Kidney (tissue), 14 donors: ENCODE measurements around the gene KLHDC7A. TPM values are rescaled to one million over a fixed set of nuclear protein-coding genes. Genes with fewer than 3 reads are reported as not detected.
A peak's percentile ranks its signal among the peaks of the same experiment; 100 is the strongest.

Source experiments
- DNase-seq, 5 donors: peaks; one replicate each; pipeline ENCODE4 v3.0.0-alpha.2; 2013 to 2020
- FAIRE-seq: peaks from 2 replicates; lab custom pipeline; 2012; peaks lifted over from hg19 to GRCh38; lab: Jason Lieb, UNC
- H3K27ac ChIP-seq, 2 donors: one replicate each; pipeline ENCODE4 v1.7.0; 2013; ENCODE audit warnings: low read depth in 2 of 2, low read length in 2 of 2, inconsistent platforms in 1 of 2
- H3K27me3 ChIP-seq: one replicate; pipeline ENCODE4 v1.7.1; 2013; ENCODE audit warnings: low read length, inconsistent platforms; ENCODE audit not compliant: control insufficient read depth, insufficient read depth
- H3K36me3 ChIP-seq, 3 donors: one replicate each; pipeline versions ENCODE4 v1.7.0 to v1.7.1; 2013; ENCODE audit warnings: low read length in 3 of 3, control low read depth in 1 of 3, inconsistent platforms in 1 of 3; ENCODE audit not compliant: insufficient read depth in 3 of 3, control insufficient read depth in 2 of 3
- H3K4me1 ChIP-seq, 3 donors: one replicate each; pipeline versions ENCODE4 v1.7.0 to v1.7.1; 2013; ENCODE audit warnings: low read length in 3 of 3, inconsistent platforms in 1 of 3, low read depth in 1 of 3; ENCODE audit not compliant: control insufficient read depth in 2 of 3, insufficient read depth in 2 of 3
- H3K4me3 ChIP-seq, 3 donors: one replicate each; pipeline versions ENCODE4 v1.7.0 to v1.8.1; 2013; ENCODE audit warnings: low read length in 3 of 3, control low read depth in 1 of 3, inconsistent platforms in 1 of 3
- H3K9ac ChIP-seq, 3 donors: one replicate each; pipeline versions ENCODE4 v1.7.0 to v1.7.1; 2013; ENCODE audit warnings: low read length in 3 of 3, control low read depth in 1 of 3, inconsistent platforms in 1 of 3
- H3K9me3 ChIP-seq, 3 donors: one replicate each; pipeline versions ENCODE4 v1.7.0 to v1.7.1; 2013; ENCODE audit warnings: low read length in 3 of 3, control low read depth in 1 of 3, inconsistent platforms in 1 of 3; ENCODE audit not compliant: control insufficient read depth in 2 of 3, insufficient read depth in 1 of 3
- intact Hi-C: fragments of 100-400 bp; cut with DNase I; formaldehyde crosslinking; loops from one replicate; pipeline ENCODE4 v1.11.1; 2022
- polyA plus RNA-seq: library from polyadenylated mRNA; stranded (reverse); fragments of 350-450 nt; fragmentation: Illumina TruSeq; extraction: RNeasy Lipid Tissue Mini Kit (QIAGEN cat#74804); gene quantifications from one replicate; pipeline ENCODE4 v1.2.3, GENCODE V29; 2014; ENCODE audit warnings: low read depth, low replicate concordance; ENCODE audit not compliant: insufficient read depth
- total RNA-seq: library from RNA; stranded (reverse); fragmentation: NEBNext Ultra II Directional; extraction: Animal tissue kit (Norgen Biotek cat#: 25700); gene quantifications from one replicate; pipeline ENCODE4 v1.2.1, GENCODE V29; 2021
- TF ChIP-seq, protein P1 (sequence below): IDR thresholded peaks from 3 replicates; pipeline ENCODE4 v1.5.1; 2012; ENCODE audit warnings: mild to moderate bottlenecking, moderate library complexity, borderline replicate concordance; ENCODE audit not compliant: insufficient read depth; ENCODE audit errors: extremely low read depth
- donor health status: control.
- donor health status: control.
- donor health status: control.
- donor health status: control.
- donor health status: control.
- donor health status: DM: yes; HTN: yes; CAD: no.
- donor health status: Normal renal cell carcinoma (clear cell type).

Gene KLHDC7A
- total and polyA plus RNA-seq, 2 donors from 2014 or later = 25.8 to 28.0 TPM

DNA sequence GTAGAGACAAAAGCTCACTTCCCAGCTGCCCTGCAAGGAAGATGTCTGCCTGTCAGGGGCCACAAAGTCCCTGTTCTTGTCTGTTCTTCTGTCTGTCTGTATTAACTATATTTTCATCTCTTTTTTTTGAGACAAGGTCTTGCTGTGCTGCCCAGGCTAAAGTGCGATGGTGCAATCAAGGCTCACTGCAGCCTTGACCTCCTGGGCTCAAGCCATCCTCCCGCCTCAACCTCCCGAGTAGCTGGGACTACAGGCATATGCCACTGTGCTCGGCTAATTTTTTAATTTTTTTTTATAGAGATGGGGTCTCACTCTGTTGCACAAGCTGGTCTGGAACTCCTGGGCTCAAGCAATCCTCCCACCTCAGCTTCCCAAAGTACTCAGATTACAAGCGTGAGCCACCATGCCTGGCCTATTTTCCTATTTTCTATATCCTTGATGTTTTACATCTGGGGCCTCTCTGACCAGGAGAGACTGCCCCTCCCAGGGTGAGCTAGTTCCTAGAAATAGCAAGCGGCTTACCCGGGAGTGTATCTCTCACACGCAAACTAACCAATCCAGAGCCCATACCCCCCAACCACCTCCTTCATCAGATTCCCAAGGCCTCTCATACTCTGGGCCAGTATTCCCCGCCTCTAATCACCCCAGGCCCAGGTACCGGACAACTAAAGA is 5.4 kb upstream of the KLHDC7A start:
- H3K9ac ChIP-seq = no peak overlapping the region
- H3K4me1 ChIP-seq = peaks cover 0 to 16% (median 15%) of the 10 kb centered on the region in 3 donors
- H3K27ac ChIP-seq = no peak overlapping the region
- FAIRE-seq (no peak), DNase-seq (peak in 3 of 5 donors; percentile 66 to 79 (median 70))
- H3K9me3 ChIP-seq = no peaks in the 10 kb centered on the region
- TF ChIP-seq, protein P1, sequence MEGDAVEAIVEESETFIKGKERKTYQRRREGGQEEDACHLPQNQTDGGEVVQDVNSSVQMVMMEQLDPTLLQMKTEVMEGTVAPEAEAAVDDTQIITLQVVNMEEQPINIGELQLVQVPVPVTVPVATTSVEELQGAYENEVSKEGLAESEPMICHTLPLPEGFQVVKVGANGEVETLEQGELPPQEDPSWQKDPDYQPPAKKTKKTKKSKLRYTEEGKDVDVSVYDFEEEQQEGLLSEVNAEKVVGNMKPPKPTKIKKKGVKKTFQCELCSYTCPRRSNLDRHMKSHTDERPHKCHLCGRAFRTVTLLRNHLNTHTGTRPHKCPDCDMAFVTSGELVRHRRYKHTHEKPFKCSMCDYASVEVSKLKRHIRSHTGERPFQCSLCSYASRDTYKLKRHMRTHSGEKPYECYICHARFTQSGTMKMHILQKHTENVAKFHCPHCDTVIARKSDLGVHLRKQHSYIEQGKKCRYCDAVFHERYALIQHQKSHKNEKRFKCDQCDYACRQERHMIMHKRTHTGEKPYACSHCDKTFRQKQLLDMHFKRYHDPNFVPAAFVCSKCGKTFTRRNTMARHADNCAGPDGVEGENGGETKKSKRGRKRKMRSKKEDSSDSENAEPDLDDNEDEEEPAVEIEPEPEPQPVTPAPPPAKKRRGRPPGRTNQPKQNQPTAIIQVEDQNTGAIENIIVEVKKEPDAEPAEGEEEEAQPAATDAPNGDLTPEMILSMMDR = no peak
- H3K4me3 ChIP-seq = no peak overlapping the region
- no peaks in the 10 kb centered on the region for H3K27me3 ChIP-seq
- no peaks in the 10 kb centered on the region for H3K36me3 ChIP-seq
- intact Hi-C loops = no loop called here

DNA sequence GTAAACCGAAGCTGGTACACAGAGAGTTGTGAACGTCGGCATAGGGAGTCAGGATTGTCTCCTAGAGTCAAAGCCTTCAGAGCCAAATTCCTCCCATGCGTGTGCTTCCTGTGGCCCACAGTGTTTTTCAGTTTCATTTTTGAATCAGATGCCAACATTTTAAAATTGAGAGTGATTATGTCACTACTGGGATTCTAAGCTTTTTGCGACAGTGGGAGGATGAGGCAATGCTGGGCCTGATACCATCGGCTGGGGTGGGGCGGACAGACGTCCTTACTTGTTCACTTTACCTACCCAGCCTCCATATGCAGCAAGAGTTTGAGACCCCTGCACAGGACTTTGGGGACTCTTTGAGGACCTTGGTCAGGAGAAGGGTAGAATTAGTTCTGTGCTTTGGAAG is 1.3 kb upstream of the KLHDC7A start:
- Histone ChIP-seq H3K4me1 (peaks cover 0 to 32% (median 24%) of the 10 kb centered on the region in 3 donors), H3K9me3 (no peaks in the 10 kb centered on the region), H3K4me3 (peak overlapping the region in 1 of 3 donors; percentile 39), H3K27me3 (no peaks in the 10 kb centered on the region), H3K27ac (peak overlapping the region; percentile 97), H3K36me3 (peaks cover 0 to 3% (median 0%) of the 10 kb centered on the region in 3 donors), H3K9ac (peak overlapping the region in 1 of 3 donors; percentile 80)
- FAIRE-seq (no peak), DNase-seq (no peak)
- intact Hi-C loops = no loop called here
- TF ChIP-seq, protein P1 = no peak

DNA sequence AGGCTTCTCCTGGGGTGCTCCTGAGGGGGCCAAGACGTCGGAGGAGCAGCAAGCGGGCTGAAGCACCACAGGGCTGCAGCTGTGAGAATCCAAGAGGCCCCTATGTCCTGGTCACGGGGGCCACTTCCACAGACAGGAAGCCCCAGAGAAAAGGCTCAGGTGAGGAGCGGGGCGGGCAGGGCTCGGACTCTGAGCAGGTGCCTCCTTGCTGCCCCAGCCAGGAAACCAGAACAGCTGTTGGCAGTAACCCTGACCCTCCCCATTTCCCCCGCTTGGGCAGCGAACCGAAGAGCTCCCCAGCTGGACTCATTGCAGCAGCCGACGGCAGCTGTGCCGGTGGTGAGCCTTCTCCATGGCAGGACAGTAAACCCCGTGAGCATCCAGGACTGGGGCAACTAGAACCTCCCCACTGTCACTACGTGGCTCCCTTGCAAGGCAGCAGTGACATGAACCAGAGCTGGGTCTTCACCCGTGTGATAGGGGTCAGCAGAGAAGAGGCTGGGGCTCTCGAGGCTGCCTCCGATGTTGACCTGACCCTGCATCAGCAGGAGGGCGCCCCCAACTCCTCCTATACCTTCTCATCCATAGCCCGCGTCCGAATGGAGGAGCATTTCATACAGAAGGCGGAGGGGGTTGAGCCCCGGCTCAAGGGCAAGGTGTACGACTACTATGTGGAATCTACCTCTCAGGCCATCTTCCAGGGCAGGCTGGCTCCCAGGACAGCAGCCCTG is 625 bp downstream of the KLHDC7A start:
- H3K9ac ChIP-seq = peak overlapping the region in 2 of 3 donors; percentile 51 to 86
- H3K36me3 ChIP-seq = peaks cover 0 to 5% (median 0%) of the 10 kb centered on the region in 3 donors
- DNase-seq (peak; percentile 79 to 91 (median 89)), FAIRE-seq (no peak)
- TF ChIP-seq, protein P1 = no peak
- intact Hi-C loops = no loop called here
- no peaks in the 10 kb centered on the region for H3K27me3 ChIP-seq
- H3K4me1 ChIP-seq = peaks cover 0 to 36% (median 27%) of the 10 kb centered on the region in 3 donors
- peak overlapping the region in 2 of 3 donors; percentile 55 to 83 for H3K4me3 ChIP-seq
- H3K27ac ChIP-seq = peak overlapping the region; percentile 97
- H3K9me3 ChIP-seq = no peaks in the 10 kb centered on the region
